Measurements from ENCODE around the gene IBA57.

DNA sequence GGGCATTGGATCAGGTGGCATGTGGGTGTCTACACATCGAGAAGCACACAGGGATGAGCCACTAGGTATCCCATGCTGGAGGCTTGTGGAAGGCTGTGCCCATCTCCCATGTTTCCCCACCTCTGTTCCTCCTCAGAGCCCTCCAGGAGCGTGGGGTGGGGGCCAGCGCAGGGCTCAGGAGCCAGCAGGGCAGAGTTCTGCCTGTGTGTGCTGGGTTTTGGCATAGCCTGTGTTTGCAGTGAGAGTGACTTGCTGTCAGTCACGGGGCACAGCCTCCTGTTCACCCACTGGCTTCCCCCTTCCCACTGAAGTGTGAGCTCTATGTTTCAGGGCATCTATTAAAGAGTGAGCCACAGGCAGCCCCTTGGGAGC lies 10.4 kb downstream of the IBA57 start:
- no peak for TF ChIP-seq POLR2A (IDR thresholded peaks at IDR 0.05)
- TF ChIP-seq, protein P1, sequence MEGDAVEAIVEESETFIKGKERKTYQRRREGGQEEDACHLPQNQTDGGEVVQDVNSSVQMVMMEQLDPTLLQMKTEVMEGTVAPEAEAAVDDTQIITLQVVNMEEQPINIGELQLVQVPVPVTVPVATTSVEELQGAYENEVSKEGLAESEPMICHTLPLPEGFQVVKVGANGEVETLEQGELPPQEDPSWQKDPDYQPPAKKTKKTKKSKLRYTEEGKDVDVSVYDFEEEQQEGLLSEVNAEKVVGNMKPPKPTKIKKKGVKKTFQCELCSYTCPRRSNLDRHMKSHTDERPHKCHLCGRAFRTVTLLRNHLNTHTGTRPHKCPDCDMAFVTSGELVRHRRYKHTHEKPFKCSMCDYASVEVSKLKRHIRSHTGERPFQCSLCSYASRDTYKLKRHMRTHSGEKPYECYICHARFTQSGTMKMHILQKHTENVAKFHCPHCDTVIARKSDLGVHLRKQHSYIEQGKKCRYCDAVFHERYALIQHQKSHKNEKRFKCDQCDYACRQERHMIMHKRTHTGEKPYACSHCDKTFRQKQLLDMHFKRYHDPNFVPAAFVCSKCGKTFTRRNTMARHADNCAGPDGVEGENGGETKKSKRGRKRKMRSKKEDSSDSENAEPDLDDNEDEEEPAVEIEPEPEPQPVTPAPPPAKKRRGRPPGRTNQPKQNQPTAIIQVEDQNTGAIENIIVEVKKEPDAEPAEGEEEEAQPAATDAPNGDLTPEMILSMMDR (IDR thresholded peaks at IDR 0.05), result no peak
